Endothelial cell of umbilical vein (primary cell): ENCODE results near the gene CSRP1. TPM values are rescaled to one million over a fixed set of nuclear protein-coding genes. Genes with fewer than 3 reads are reported as not detected.

Experiments
- BruUV-seq: library from RNA; stranded (reverse); fragments of 400-500 nt; replicated peaks from 2 replicates; lab custom pipeline; 2021; lab: Mats Ljungman, UMichigan
- CTCF ChIA-PET: fragments of 300-600, 350-600 bp; sonication (Branson Sonifier 250); formaldehyde crosslinking; loops from one replicate; lab custom pipeline; 2021; ENCODE audit warnings: antibody characterized with exemption, inconsistent platforms; lab: Charles Lee
- POLR2A ChIA-PET: fragments of 300-600, 350-600 bp; sonication (Branson Sonifier 250); formaldehyde crosslinking; loops from one replicate; lab custom pipeline; 2021; ENCODE audit warnings: antibody characterized with exemption, inconsistent platforms; lab: Charles Lee
- DNase-seq: peaks from one replicate; pipeline ENCODE4 v3.0.0-alpha.2; 2011; ENCODE audit warnings: low read depth, low spot score
- FAIRE-seq: peaks from 2 replicates; lab custom pipeline; 2011; peaks lifted over from hg19 to GRCh38; lab: Jason Lieb, UNC
- H2AFZ ChIP-seq: 2 replicates; pipeline ENCODE4 v1.6.0; 2012; ENCODE audit warnings: low read depth, low read length, control low read depth, inconsistent platforms
- H3K27ac ChIP-seq: 2 replicates; pipeline ENCODE4 v1.5.1; 2011; ENCODE audit warnings: low read depth, mild to moderate bottlenecking, control low read depth, low read length, moderate library complexity; ENCODE audit not compliant: insufficient read depth
- H3K27me3 ChIP-seq, 2 experiments: 2 replicates each; pipeline versions ENCODE4 v1.6.0 to v1.6.1; 2011; ENCODE audit warnings: low read length in 2 of 2, mixed read lengths in 1 of 2; ENCODE audit not compliant: control insufficient read depth in 2 of 2, insufficient read depth in 2 of 2
- H3K36me3 ChIP-seq, 2 experiments: 2 replicates in 1 of 2; 3 replicates in 1 of 2; pipeline ENCODE4 v1.5.1; 2011; ENCODE audit warnings: low read length in 2 of 2, mild to moderate bottlenecking in 1 of 2, moderate library complexity in 1 of 2; ENCODE audit not compliant: control insufficient read depth in 2 of 2, insufficient read depth in 2 of 2; ENCODE audit errors: extremely low read depth in 1 of 2
- H3K4me1 ChIP-seq: 3 replicates; pipeline ENCODE4 v1.5.1; 2011; ENCODE audit warnings: mild to moderate bottlenecking, low read length; ENCODE audit not compliant: control insufficient read depth, insufficient read depth; ENCODE audit errors: extremely low read depth
- H3K4me2 ChIP-seq: 2 replicates; pipeline ENCODE4 v1.6.1; 2011; ENCODE audit warnings: low read length, control low read depth, mixed read lengths; ENCODE audit not compliant: insufficient read depth
- H3K4me3 ChIP-seq, 3 experiments: fragments of 200-600 bp in 1 of 3; sonication (generic), shearing (Covaris generic) in 1 of 3; replicated peaks in 1 of 3; 2 replicates each; pipeline ENCODE4 v1.5.1; 2011 to 2016; ENCODE audit warnings: control low read depth in 3 of 3, low read length in 3 of 3, mild to moderate bottlenecking in 2 of 3, inconsistent platforms in 1 of 3, low read depth in 1 of 3, moderate library complexity in 1 of 3; ENCODE audit not compliant: insufficient read depth in 1 of 3
- H3K79me2 ChIP-seq: 2 replicates; pipeline ENCODE4 v1.6.0; 2012; ENCODE audit warnings: low read length, inconsistent platforms; ENCODE audit not compliant: control insufficient read depth, insufficient read depth
- H3K9ac ChIP-seq: replicated peaks from 2 replicates; pipeline ENCODE3; 2011; ENCODE audit warnings: low read length, control low read depth; ENCODE audit not compliant: insufficient read depth; ENCODE audit errors: extremely low read depth
- H3K9me1 ChIP-seq: replicated peaks from 3 replicates; pipeline ENCODE4 v1.6.0; 2011; ENCODE audit warnings: mild to moderate bottlenecking, low read length; ENCODE audit not compliant: control insufficient read depth, insufficient read depth; ENCODE audit errors: extremely low read depth
- H3K9me3 ChIP-seq: replicated peaks from 2 replicates; pipeline ENCODE4 v1.5.1; 2012; ENCODE audit warnings: low read length, inconsistent platforms; ENCODE audit not compliant: control insufficient read depth, insufficient read depth
- H4K20me1 ChIP-seq: replicated peaks from 2 replicates; pipeline ENCODE3; 2011; ENCODE audit warnings: mild to moderate bottlenecking, low read length; ENCODE audit not compliant: control insufficient read depth, insufficient read depth; ENCODE audit errors: extremely low read depth
- CTCF ChIP-seq, 2 donors: IDR thresholded peaks; 1 replicate in 1 of 2; 2 replicates in 1 of 2; pipeline ENCODE4 v1.5.1; 2011; ENCODE audit warnings: low read length in 2 of 2, mild to moderate bottlenecking in 2 of 2, moderate library complexity in 2 of 2, control low read depth in 1 of 2, inconsistent platforms in 1 of 2, low read depth in 1 of 2; ENCODE audit not compliant: insufficient read depth in 1 of 2; ENCODE audit errors: extremely low read depth in 1 of 2
- EZH2 ChIP-seq: IDR thresholded peaks from 2 replicates; pipeline ENCODE4 v1.6.1; 2012; ENCODE audit warnings: borderline replicate concordance, low read depth, mild to moderate bottlenecking, moderate library complexity, low read length, inconsistent platforms; ENCODE audit not compliant: severe bottlenecking
- FOS ChIP-seq: IDR thresholded peaks from 2 replicates; pipeline ENCODE4 v1.6.1; 2011; ENCODE audit warnings: mild to moderate bottlenecking, low read length, moderate library complexity, borderline replicate concordance; ENCODE audit not compliant: insufficient read depth
- JUN ChIP-seq: IDR thresholded peaks from 2 replicates; pipeline ENCODE4 v1.6.1; 2011; ENCODE audit warnings: borderline replicate concordance, low read depth; ENCODE audit not compliant: insufficient read length, insufficient read depth
- POLR2A ChIP-seq: IDR thresholded peaks from 2 replicates; pipeline ENCODE4 v1.6.1; 2012; ENCODE audit warnings: low read depth, mild to moderate bottlenecking, control low read depth, low read length
- POLR2AphosphoS5 ChIP-seq: IDR thresholded peaks from 2 replicates; pipeline ENCODE4 v1.6.1; 2012; ENCODE audit warnings: low read depth, mild to moderate bottlenecking, control low read depth, low read length, moderate library complexity; ENCODE audit not compliant: insufficient read depth
- dilution Hi-C: fragments of 300-500 bp; cut with MboI; formaldehyde crosslinking; loops from one replicate; pipeline ENCODE4 v1.15.0; 2019; ENCODE audit warnings: low sequenced_read_pairs; ENCODE audit not compliant: extremely low pct_ligation_motif_present
- intact Hi-C: fragments of 100-400 bp; cut with micrococcal nuclease; formaldehyde crosslinking; loops from one replicate; pipeline ENCODE4 v1.10.0; 2022
- polyA plus RNA-seq, 4 experiments: library from polyadenylated mRNA; depleted of rRNA in 3 of 4; stranded (reverse) in 3 of 4; unstranded in 1 of 4; fragments of >200 nt; gene quantifications; 2 replicates each; pipeline versions ENCODE4 v1.2.1 to v1.2.3, GENCODE V29; 2011 to 2012; ENCODE audit warnings: missing spikeins in 1 of 4
- total RNA-seq: library from RNA; stranded (reverse); gene quantifications from 2 replicates; pipeline ENCODE4 v1.2.3, GENCODE V29; 2021
- TF ChIP-seq, protein P1 (sequence below): IDR thresholded peaks from 2 replicates; pipeline ENCODE4 v1.6.1; 2011; ENCODE audit not compliant: insufficient read depth, insufficient read length

The CSRP1 gene
- total and polyA plus RNA-seq, 2 donors (not counting 3 experiments of a cell fraction or from before 2014, with no cell fraction given), result 393 to 510 TPM

- CTCF ChIA-PET, result interaction anchor here (1.0 to 6.7 kb wide), 2 partner anchors 11 to 23 kb away, joined by 4 to 58 read pairs; no protein-coding TSS in a partner anchor
- POLR2A ChIA-PET, result interaction anchor here (1.1 kb wide), 1 partner anchor 10 kb away, joined by 3 read pairs; the partner anchor contains the start of gene PHLDA3
These were observed 47.9 kb downstream of the CSRP1 start for GRCh38 chr1:201459052-201459451.

More at GRCh38 chr1:201459052-201459451, 47.9 kb downstream of the CSRP1 start:
- Histone ChIP-seq H3K27me3 (no peaks in the 10 kb centered on the region), H2AFZ (no peak overlapping the region), H3K4me2 (no peak overlapping the region), H3K27ac (no peak overlapping the region), H3K36me3 (no peaks in the 10 kb centered on the region), H4K20me1 (no peaks in the 10 kb centered on the region), H3K9ac (no peak overlapping the region), H3K79me2 (no peaks in the 10 kb centered on the region), H3K4me3 (no peak overlapping the region), H3K4me1 (peaks cover 13% of the 10 kb centered on the region), H3K9me3 (no peaks in the 10 kb centered on the region), H3K9me1 (no peaks in the 10 kb centered on the region)
- intact Hi-C loops, result no loop called here
- no TSS peak for BruUV-seq
- TF ChIP-seq POLR2A (no peak), CTCF (IDR thresholded peaks at IDR 0.05; ENCODE audit: extremely low read depth in 1 of 2, insufficient read depth in 1 of 2, low read depth in 1 of 2, low read length in 2 of 2) (no peak), POLR2AphosphoS5 (no peak), EZH2 (no peak), JUN (no peak), FOS (no peak)
- TF ChIP-seq, protein P1, sequence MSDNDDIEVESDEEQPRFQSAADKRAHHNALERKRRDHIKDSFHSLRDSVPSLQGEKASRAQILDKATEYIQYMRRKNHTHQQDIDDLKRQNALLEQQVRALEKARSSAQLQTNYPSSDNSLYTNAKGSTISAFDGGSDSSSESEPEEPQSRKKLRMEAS, result no peak
- DNase-seq (no peak), FAIRE-seq (no peak)
- dilution Hi-C loops, result no loop called here
